ENCODE measurements around the gene SBNO2. TPM values are rescaled to one million over a fixed set of nuclear protein-coding genes. Genes with fewer than 3 reads are reported as not detected.

The SBNO2 gene
- total and polyA plus RNA-seq, 9 of the 15 experiments (the other 6 are each of a cell fraction or from before 2014, with no cell fraction given): 0.01 to 46.2 (median 6.7) TPM

- Histone ChIP-seq H2AFZ (ENCODE audit: low read depth, low read length) (no peak overlapping the region), H3K79me2 (ENCODE audit: control insufficient read depth, insufficient read depth, low read length) (peaks cover 3% of the 10 kb centered on the region; the same call in 1 of the 3 replicates), H3K9ac (ENCODE audit: insufficient read depth in 1 of 2, low read depth in 2 of 2, low read length in 2 of 2) (peak overlapping the region in 1 of 2 experiments; percentile 33; a peak in 2 of 4 replicates), H3K9me1 (ENCODE audit: control insufficient read depth, insufficient read depth, low read length) (no peaks in the 10 kb centered on the region), H3K9me3 (replicated peaks; ENCODE audit: control insufficient read depth, insufficient read depth, low read depth, low read length) (no peaks in the 10 kb centered on the region), H3K27me3 (ENCODE audit: control insufficient read depth in 2 of 2, insufficient read depth in 2 of 2, low read length in 2 of 2) (no peaks in the 10 kb centered on the region), H3K27ac (ENCODE audit: extremely low read depth, low read depth, low read length) (peak overlapping the region; percentile 62; the same call in 1 of the 3 replicates), H3K4me2 (ENCODE audit: insufficient read depth, low read length) (no peak overlapping the region), H4K20me1 (replicated peaks; ENCODE audit: control insufficient read depth, insufficient read depth, low read length) (no peaks in the 10 kb centered on the region), H3K4me3 (no peak overlapping the region), H3K4me1 (replicated peaks in 1 of 2; ENCODE audit: control insufficient read depth in 2 of 2, insufficient read depth in 2 of 2, low read length in 2 of 2) (peaks cover 9 to 75% of the 10 kb centered on the region in 2 experiments), H3K36me3 (ENCODE audit: control insufficient read depth, insufficient read depth, low read length) (peaks cover 74% of the 10 kb centered on the region; the same call in 2 of the 3 replicates)
- ATAC-seq: no peak
- in situ Hi-C loops (cut with MboI) (no loop called here), intact Hi-C loops (cut with micrococcal nuclease) (loop anchor here (2.0 to 5.0 kb wide), 2 partner anchors 78 to 127 kb away; partner anchors contain the start of gene ATP5F1D)
- no peak for DNase-seq (ENCODE audit: extremely low read depth in 1 of 4, low spot score in 3 of 4)
- no peak for FAIRE-seq
- no TSS peak for BruUV-seq (replicated peaks)
- ChIA-PET POLR2A (interaction anchor here (0.6 to 2.3 kb wide), 8 partner anchors 9 to 155 kb away, joined by 3 to 14 read pairs (median 4); partner anchors contain the start of genes ATP5F1D, CIRBP and GPX4), CTCF (ENCODE audit: low intra/inter-chr PET ratio) (interaction anchor here (0.7 to 3.8 kb wide), 4 partner anchors 80 to 126 kb away, joined by 3 to 21 read pairs (median 14); partner anchors contain the start of gene ATP5F1D)
- WGBS (ENCODE audit: insufficient coverage, low coverage, missing lambda C conversion rate): 94% methylated on average over 12 of the region's 25 CpGs
- TF ChIP-seq TARDBP (IDR thresholded peaks at IDR 0.05): no peak
- peak; percentile 62 for TF ChIP-seq CHD4 (IDR thresholded peaks at IDR 0.05; ENCODE audit: insufficient read depth, insufficient replicate concordance, low read depth, low read length, poor library complexity, severe bottlenecking)
- no peak for TF ChIP-seq ETV5 (CRISPR knock-in tag; IDR thresholded peaks at IDR 0.05; ENCODE audit: low read depth)
- peak; percentile 47; the same call in 1 of the 2 replicates for TF ChIP-seq BCOR (IDR thresholded peaks at IDR 0.05)
- no peak for TF ChIP-seq HSF4 (CRISPR knock-in tag; IDR thresholded peaks at IDR 0.05; ENCODE audit: borderline replicate concordance)
- no peak for TF ChIP-seq ZNF561 (CRISPR knock-in tag; conservative IDR thresholded peaks at IDR 0.05)
- peak; percentile 48; the same call in 1 of the 2 replicates for TF ChIP-seq POLR2G (IDR thresholded peaks at IDR 0.05; ENCODE audit: low read depth, low read length)
These were observed 60.0 kb downstream of the SBNO2 start for GRCh38 chr19:1113986-1114483.
